ENCODE results near the gene KCNK3.

DNA sequence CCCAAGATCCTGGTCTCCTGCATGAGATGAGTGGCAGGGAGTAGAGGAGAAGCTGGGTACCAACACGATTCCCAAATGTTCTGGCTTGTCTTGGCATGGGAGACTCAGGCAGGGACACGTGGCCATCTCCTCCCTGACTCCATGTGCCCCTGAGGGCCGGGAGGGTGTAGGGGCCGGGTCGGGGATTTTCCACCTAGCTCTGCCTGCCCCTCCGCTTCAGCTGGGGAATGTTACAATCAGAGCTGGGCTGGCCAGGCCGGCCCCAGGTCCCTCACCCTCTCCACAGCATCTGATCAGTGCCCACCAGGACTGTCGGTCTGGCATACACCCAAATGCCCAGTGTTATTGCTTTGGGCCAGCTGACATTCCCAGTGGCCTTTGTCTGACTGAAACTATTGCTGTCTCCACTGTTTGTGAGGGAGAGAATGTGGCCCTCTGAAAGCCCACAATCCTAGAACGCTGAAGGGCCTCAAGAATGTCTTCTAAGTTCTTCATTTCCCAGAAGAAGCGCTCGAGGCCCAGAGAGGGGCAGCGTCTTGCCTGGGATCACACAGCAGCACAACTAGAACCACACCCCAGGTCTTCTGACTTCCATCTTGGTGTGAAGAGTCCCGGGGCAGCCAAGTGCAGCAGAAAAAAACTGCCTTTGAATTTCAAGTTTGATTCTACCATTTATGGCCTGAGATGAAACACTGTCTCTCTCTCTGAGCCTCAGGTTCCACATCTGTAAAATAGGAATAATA, 23.2 kb downstream of the KCNK3 start:
- TF ChIP-seq CTCF (IDR thresholded peaks at IDR 0.05) (no peak), POLR2A (IDR thresholded peaks at IDR 0.05) (no peak)
